GM12892 (cell line): ENCODE data around the gene ZSCAN16.

Experiments used
- POLR2A ChIP-seq: IDR thresholded peaks from 2 replicates; pipeline ENCODE4 v1.6.1; 2011; ENCODE audit warnings: low read depth, low read length, control low read depth
- TAF1 ChIP-seq: IDR thresholded peaks from 2 replicates; pipeline ENCODE4 v1.6.1; 2011; ENCODE audit warnings: low read depth, mild to moderate bottlenecking, control low read depth, low read length, borderline replicate concordance

DNA sequence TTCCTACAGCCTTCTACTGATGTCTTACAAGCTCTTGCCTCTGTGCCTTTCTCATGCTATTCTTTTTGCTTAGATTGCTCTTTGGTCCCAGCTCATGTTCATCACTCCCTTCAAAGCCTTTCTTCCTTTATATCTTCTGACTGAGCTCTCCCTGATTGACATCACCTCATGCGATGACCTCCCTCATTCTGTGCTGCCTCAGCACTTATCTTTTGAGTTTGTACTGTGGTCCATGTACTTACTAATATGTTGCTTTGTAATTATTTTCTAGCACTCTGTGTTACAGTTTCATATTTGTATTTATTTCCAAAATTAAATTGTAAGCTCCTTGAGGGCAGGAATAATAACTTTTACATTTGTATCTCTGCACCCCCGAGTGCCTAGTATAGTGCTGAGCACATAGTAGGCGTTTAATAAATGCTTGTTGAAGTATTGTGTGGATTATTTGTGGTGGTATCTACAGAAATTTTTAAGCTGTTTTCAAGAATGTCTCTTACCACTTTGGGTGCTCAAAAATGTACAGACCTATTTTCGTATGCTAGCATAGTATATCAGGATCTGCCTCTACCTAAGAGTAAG lies 34.7 kb downstream of the ZSCAN16 start:
- no peak for TF ChIP-seq TAF1
- TF ChIP-seq POLR2A = no peak
